Erythroblast (primary cell): Measurements from ENCODE around the gene ABCA7.

Experiments
- GATA1 ChIP-seq: IDR thresholded peaks from 2 replicates; pipeline ENCODE4 v1.6.1; 2011; ENCODE audit warnings: low read depth, mild to moderate bottlenecking, control low read depth, low read length, moderate library complexity
- POLR2A ChIP-seq: IDR thresholded peaks from 2 replicates; pipeline ENCODE4 v1.6.1; 2011; ENCODE audit warnings: mild to moderate bottlenecking, low read length

DNA sequence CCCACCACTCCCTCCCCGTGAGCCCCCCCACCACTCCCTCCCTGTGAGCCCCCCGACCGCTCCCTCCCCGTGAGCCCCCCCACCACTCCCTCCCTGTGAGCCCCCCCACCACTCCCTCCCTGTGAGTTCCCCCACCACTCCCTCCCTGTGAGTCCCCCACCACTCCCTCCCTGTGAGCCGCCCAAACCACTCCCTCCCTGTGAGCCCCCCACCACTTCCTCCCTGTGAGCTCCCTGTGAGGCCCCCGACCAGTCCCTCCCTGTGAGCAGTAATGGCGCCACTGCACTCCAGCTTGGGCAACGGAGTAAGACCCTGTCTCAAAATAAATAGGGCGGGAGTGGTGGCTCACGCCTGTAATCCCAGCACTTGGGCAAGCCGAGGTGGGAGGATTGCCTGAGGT is 9.9 kb downstream of the ABCA7 start:
- TF ChIP-seq POLR2A (no peak), GATA1 (no peak)
